NAMALWA (cell line): ENCODE data around the gene DIP2B.
"Not testable (repeated sequence)": the region's sequence is repeated elsewhere in the genome, so short reads cannot be mapped to it uniquely, and the experiment has no call there.

Experiments used
- DNase-seq: peaks from one replicate; pipeline ENCODE4 v3.0.0-alpha.2; 2015; ENCODE audit warnings: low spot score

DIP2B gene

GRCh38 chr12:50504798-50505674 lies at the start of gene DIP2B:
DIP2B (plus strand) TSS chr12:50504985; CDS start chr12:50505141, 156 bp downstream.
- DNase-seq = peak; percentile 94

- no peak for DNase-seq
Measured at GRCh38 chr12:50458606-50459005, 46.2 kb upstream of the DIP2B start.

GRCh38 chr12:50467439-50467838 lies 37.3 kb upstream of the DIP2B start:
- no peak for DNase-seq

GRCh38 chr12:50477241-50477832 lies 27.4 kb upstream of the DIP2B start:
- DNase-seq = no peak

GRCh38 chr12:50482571-50482970 lies 22.2 kb upstream of the DIP2B start:
- DNase-seq = no peak

GRCh38 chr12:50483488-50483887 lies 21.3 kb upstream of the DIP2B start:
- DNase-seq = no peak

- DNase-seq = no peak
Measured at GRCh38 chr12:50488801-50489200, 16.0 kb upstream of the DIP2B start.

GRCh38 chr12:50498119-50498518 lies 6.7 kb upstream of the DIP2B start:
- DNase-seq = not testable (repeated sequence)

GRCh38 chr12:50505675-50506530 lies 1.1 kb downstream of the DIP2B start:
- peak; percentile 61 for DNase-seq

- no peak for DNase-seq
Measured at GRCh38 chr12:50506753-50507473, 2.1 kb downstream of the DIP2B start.

GRCh38 chr12:50507474-50507838 lies 2.7 kb downstream of the DIP2B start:
- no peak for DNase-seq

GRCh38 chr12:50507930-50508329 lies 3.1 kb downstream of the DIP2B start:
- DNase-seq = no peak

- no peak for DNase-seq
Measured at GRCh38 chr12:50508414-50508813, 3.6 kb downstream of the DIP2B start.

GRCh38 chr12:50508970-50509663 lies 4.3 kb downstream of the DIP2B start:
- DNase-seq = no peak

- no peak for DNase-seq
Measured at GRCh38 chr12:50514526-50515276, 9.9 kb downstream of the DIP2B start.

- no peak for DNase-seq
Measured at GRCh38 chr12:50515587-50515986, 10.8 kb downstream of the DIP2B start.

GRCh38 chr12:50517421-50518048 lies 12.8 kb downstream of the DIP2B start:
- DNase-seq = peak; percentile 84

GRCh38 chr12:50518090-50518489 lies 13.3 kb downstream of the DIP2B start:
- DNase-seq = no peak

GRCh38 chr12:50519353-50519752 lies 14.6 kb downstream of the DIP2B start:
- no peak for DNase-seq
